GM12878 (cell line): ENCODE results near the gene TC2N. TPM values are rescaled to one million over a fixed set of nuclear protein-coding genes. Genes with fewer than 3 reads are reported as not detected.

Experiments used
- ATAC-seq: fragments of 200-7000 bp; cut with Tn5 transposase; 3 replicates; pipeline ENCODE4 v1.9.1; 2020; ENCODE audit warnings: mild to moderate bottlenecking, moderate library complexity
- BruUV-seq: library from RNA; stranded (reverse); fragments of 400-500 nt; replicated peaks from 2 replicates; lab custom pipeline; 2021; lab: Mats Ljungman, UMichigan
- CTCF ChIA-PET: fragments of 300-600 bp; sonication (Branson Sonifier 250); formaldehyde crosslinking; extraction: SDS; loops from one replicate; lab custom pipeline; 2021; ENCODE audit warnings: inconsistent platforms; lab: Yijun Ruan, JAX
- POLR2A ChIA-PET: fragments of 350-600 bp; formaldehyde crosslinking; extraction: SDS; loops from one replicate; lab custom pipeline; 2021; ENCODE audit warnings: inconsistent platforms; lab: Charles Lee
- RAD21 ChIA-PET: fragments of 300-600 bp; sonication (Branson Sonifier 250); formaldehyde crosslinking; loops from one replicate; lab custom pipeline; 2023; ENCODE audit warnings: antibody characterized with exemption; ENCODE audit not compliant: unreplicated experiment; lab: Charles Lee
- SMC1A ChIA-PET: fragments of 300-600 bp; sonication (Branson Sonifier 250); formaldehyde crosslinking; loops from one replicate; lab custom pipeline; 2023; ENCODE audit not compliant: unreplicated experiment, uncharacterized antibody; lab: Charles Lee
- DNase-seq: peaks from one replicate; pipeline ENCODE4 v3.0.0-alpha.2; 2011; ENCODE audit warnings: low read depth, low spot score
- FAIRE-seq: peaks from 3 replicates; lab custom pipeline; 2011; peaks lifted over from hg19 to GRCh38; lab: Jason Lieb, UNC
- H2AFZ ChIP-seq: 2 replicates; pipeline ENCODE4 v1.6.0; 2011; ENCODE audit warnings: low read depth, low read length, control low read depth; ENCODE audit not compliant: control insufficient read depth
- H3K27ac ChIP-seq: 2 replicates; pipeline ENCODE4 v1.5.1; 2011; ENCODE audit warnings: control low read depth; ENCODE audit not compliant: control insufficient read depth, insufficient read depth
- H3K27me3 ChIP-seq, 2 experiments: replicated peaks in 1 of 2; 2 replicates each; pipeline versions ENCODE4 v1.6.0 to v1.6.1; 2011; ENCODE audit warnings: low read length in 1 of 2; ENCODE audit not compliant: control insufficient read depth in 2 of 2, insufficient read depth in 2 of 2
- H3K36me3 ChIP-seq, 2 experiments: 2 replicates each; pipeline ENCODE4 v1.5.1; 2011; ENCODE audit warnings: low read length in 1 of 2; ENCODE audit not compliant: control insufficient read depth in 2 of 2, insufficient read depth in 2 of 2
- H3K4me1 ChIP-seq: 2 replicates; pipeline ENCODE4 v1.6.1; 2011; ENCODE audit warnings: mild to moderate bottlenecking, low read length, moderate library complexity, mixed read lengths; ENCODE audit not compliant: control insufficient read depth, insufficient read depth
- H3K4me2 ChIP-seq: 2 replicates; pipeline ENCODE4 v1.6.0; 2011; ENCODE audit warnings: control low read depth; ENCODE audit not compliant: control insufficient read depth, insufficient read depth
- H3K4me3 ChIP-seq: fragments of 200-600 bp; sonication (generic); 2 replicates; pipeline ENCODE4 v1.5.1; 2016
- H3K79me2 ChIP-seq: 2 replicates; pipeline ENCODE4 v1.6.0; 2011; ENCODE audit warnings: low read length; ENCODE audit not compliant: control insufficient read depth, insufficient read depth
- H3K9ac ChIP-seq: 2 replicates; pipeline ENCODE4 v1.8.0; 2011; ENCODE audit warnings: low read length, control low read depth, mixed read lengths; ENCODE audit not compliant: control insufficient read depth, insufficient read depth
- H3K9me3 ChIP-seq: replicated peaks from 3 replicates; pipeline ENCODE4 v1.5.1; 2011; ENCODE audit warnings: mild to moderate bottlenecking, low read length; ENCODE audit not compliant: control insufficient read depth, insufficient read depth
- H4K20me1 ChIP-seq: 2 replicates; pipeline ENCODE4 v1.6.0; 2011; ENCODE audit not compliant: control insufficient read depth, insufficient read depth
- BCL11A ChIP-seq: IDR thresholded peaks from 2 replicates; pipeline ENCODE4 v1.6.1; 2011; ENCODE audit warnings: low read depth, low read length
- BMI1 ChIP-seq: fragments of 450-650 bp; IDR thresholded peaks from 2 replicates; pipeline ENCODE4 v1.6.1; 2016; ENCODE audit warnings: mild to moderate bottlenecking, moderate library complexity, borderline replicate concordance
- MEF2B ChIP-seq: fragments of 450-650 bp; IDR thresholded peaks from 2 replicates; pipeline ENCODE4 v1.6.1; 2018; ENCODE audit warnings: mild to moderate bottlenecking, moderate library complexity; ENCODE audit not compliant: partially characterized antibody, poor library complexity, severe bottlenecking
- RB1 ChIP-seq: fragments of 450-650 bp; formaldehyde crosslinking; IDR thresholded peaks from 2 replicates; pipeline ENCODE4 v1.6.1; 2017; ENCODE audit warnings: mild to moderate bottlenecking, borderline replicate concordance
- SP1 ChIP-seq: IDR thresholded peaks from one replicate; pipeline ENCODE4 v1.6.1; 2011; ENCODE audit warnings: low read depth, low read length
- TCF7 ChIP-seq: IDR thresholded peaks from 2 replicates; pipeline ENCODE4 v1.6.1; 2014; ENCODE audit warnings: antibody characterized with exemption, borderline replicate concordance
- USF2 ChIP-seq: IDR thresholded peaks from 2 replicates; pipeline ENCODE4 v1.6.1; 2011; ENCODE audit warnings: low read depth, low read length, improper control_type of control experiment, borderline replicate concordance
- YBX1 ChIP-seq: fragments of 450-650 bp; IDR thresholded peaks from 2 replicates; pipeline ENCODE4 v1.6.1; 2016; ENCODE audit warnings: antibody characterized with exemption
- ZBED1 ChIP-seq: IDR thresholded peaks from 2 replicates; pipeline ENCODE4 v1.6.1; 2016; ENCODE audit warnings: borderline replicate concordance
- ZNF217 ChIP-seq: fragments of 450-650 bp; IDR thresholded peaks from 2 replicates; pipeline ENCODE4 v1.6.1; 2017; ENCODE audit warnings: antibody characterized with exemption, mild to moderate bottlenecking
- ZNF24 ChIP-seq: fragments of 450-650 bp; IDR thresholded peaks from 2 replicates; pipeline ENCODE4 v1.6.1; 2017; ENCODE audit warnings: antibody characterized with exemption, mild to moderate bottlenecking
- WGBS: methylation state at CpG from one replicate; pipeline ENCODE4 v1.1.6; 2016; ENCODE audit warnings: low lambda C conversion rate; ENCODE audit not compliant: insufficient replicate concordance, insufficient coverage; ENCODE audit errors: missing lambda C conversion rate; 5-methylcytosine and 5-hydroxymethylcytosine counted together
- in situ Hi-C: fragments of 300-500 bp; cut with MboI; formaldehyde crosslinking; loops from 9 replicates; pipeline ENCODE4 v1.14.3; 2018; ENCODE audit warnings: mixed read lengths
- intact Hi-C: fragments of 100-400 bp; cut with micrococcal nuclease; formaldehyde crosslinking; loops from one replicate; pipeline ENCODE4 v1.14.2; 2022; ENCODE audit not compliant: unreplicated experiment
- polyA plus RNA-seq, 11 experiments: library from polyadenylated mRNA; depleted of rRNA in 4 of 11; unstranded in 6 of 11; stranded (reverse) in 5 of 11; fragments of >200 nt; fragmentation: Nextera tagmentation in 4 of 11; fragmentation: Illumina TruSeq in 1 of 11; extraction: Ambion mirVana in 4 of 11; extraction: Trizol in 1 of 11; gene quantifications; 1 replicate in 1 of 11; 2 replicates in 10 of 11; pipeline versions ENCODE4 v1.2.1 to v1.2.3, GENCODE V29; 2011 to 2016; ENCODE audit warnings: inconsistent platforms in 2 of 11, missing spikeins in 2 of 11, low read depth in 1 of 11
- total RNA-seq, 4 experiments: library from RNA; depleted of rRNA in 3 of 4; stranded (reverse); fragments of >200 nt in 3 of 4; fragmentation: Illumina TruSeq in 1 of 4; extraction: Trizol in 1 of 4; gene quantifications; 2 replicates each; pipeline versions ENCODE4 v1.2.1 to v1.2.3, GENCODE V29; 2013 to 2021

Gene TC2N
- total and polyA plus RNA-seq, 10 of the 15 experiments (the other 5 are each of a cell fraction or from before 2014, with no cell fraction given): 0.15 to 1.6 (median 0.35) TPM

- H3K27me3 ChIP-seq: peaks cover 0 to 2% of the 10 kb centered on the region in 2 experiments; a peak in 3 of 4 replicates
- TF ChIP-seq TCF7 (no peak), ZBED1 (no peak), ZNF24 (no peak), YBX1 (no peak), MEF2B (no peak), BCL11A (no peak), RB1 (no peak), ZNF217 (no peak), SP1 (no peak), BMI1 (no peak), USF2 (no peak)
- FAIRE-seq (no peak), DNase-seq (no peak), ATAC-seq (no peak)
- 14% methylated on average over 3 of the region's 3 CpGs for WGBS
- ChIA-PET SMC1A (no interaction called here), POLR2A (no interaction called here), RAD21 (no interaction called here), CTCF (no interaction called here)
- H3K79me2 ChIP-seq: no peaks in the 10 kb centered on the region
- in situ Hi-C loops: no loop called here
- H4K20me1 ChIP-seq: no peaks in the 10 kb centered on the region
- H3K36me3 ChIP-seq: no peaks in the 10 kb centered on the region
- no TSS peak for BruUV-seq
- H3K4me2 ChIP-seq: no peak overlapping the region
- no peak overlapping the region for H3K27ac ChIP-seq
- intact Hi-C loops: no loop called here
- H3K9me3 ChIP-seq: no peaks in the 10 kb centered on the region
- no peak overlapping the region for H3K9ac ChIP-seq
- H2AFZ ChIP-seq: no peak overlapping the region
- H3K4me3 ChIP-seq: no peak overlapping the region
- H3K4me1 ChIP-seq: no peaks in the 10 kb centered on the region
Observed at GRCh38 chr14:91729756-91730155, 137.6 kb downstream of the TC2N start.

Other genes with a start within 250 kb of the TC2N start
- not detected in 2 replicates for gene CATSPERB, start 135.4 kb downstream of the TC2N start, total RNA-seq (2014; rRNA removed)
- gene CATSPERB, start 135.4 kb downstream of the TC2N start, total RNA-seq (2014; rRNA removed; fragmentation: Illumina TruSeq; extraction: Trizol): not detected in 2 replicates
- not detected in 2 replicates for gene CATSPERB, start 135.4 kb downstream of the TC2N start, total RNA-seq (2021)
- not detected in 2 replicates for gene CATSPERB, start 135.4 kb downstream of the TC2N start, polyA plus RNA-seq (2011; rRNA removed)
- gene CATSPERB, start 135.4 kb downstream of the TC2N start, polyA plus RNA-seq (2014; fragmentation: Illumina TruSeq; extraction: Trizol): not detected in 2 replicates
- gene CATSPERB, start 135.4 kb downstream of the TC2N start, polyA plus RNA-seq (2014; fragmentation: Nextera tagmentation; extraction: Ambion mirVana): not detected
- gene CATSPERB, start 135.4 kb downstream of the TC2N start, polyA plus RNA-seq (2014; rRNA removed): not detected in 2 replicates
- not detected for gene CATSPERB, start 135.4 kb downstream of the TC2N start, polyA plus RNA-seq (2016; fragmentation: Nextera tagmentation; extraction: Ambion mirVana)
- gene FBLN5, start 80.2 kb upstream of the TC2N start, total RNA-seq (2014; rRNA removed): 0.05 and 0.45 TPM in 2 replicates
- 0.13 and 0.14 TPM in 2 replicates for gene FBLN5, start 80.2 kb upstream of the TC2N start, total RNA-seq (2014; rRNA removed; fragmentation: Illumina TruSeq; extraction: Trizol)
- 0.28 and 0.64 TPM in 2 replicates for gene FBLN5, start 80.2 kb upstream of the TC2N start, total RNA-seq (2021)
- gene FBLN5, start 80.2 kb upstream of the TC2N start, polyA plus RNA-seq (2011; rRNA removed): 0.43 and 0.64 TPM in 2 replicates
- 0.16 and 0.22 TPM in 2 replicates for gene FBLN5, start 80.2 kb upstream of the TC2N start, polyA plus RNA-seq (2014; fragmentation: Illumina TruSeq; extraction: Trizol)
- gene FBLN5, start 80.2 kb upstream of the TC2N start, polyA plus RNA-seq (2014; fragmentation: Nextera tagmentation; extraction: Ambion mirVana): under 1 TPM; 0.03 to 0.13 TPM
- gene FBLN5, start 80.2 kb upstream of the TC2N start, polyA plus RNA-seq (2014; rRNA removed): 0.11 and 0.26 TPM in 2 replicates
- gene FBLN5, start 80.2 kb upstream of the TC2N start, polyA plus RNA-seq (2016; fragmentation: Nextera tagmentation; extraction: Ambion mirVana): under 1 TPM; 0.23 to 0.29 TPM
- 12.8 and 17.2 TPM in 2 replicates for gene TRIP11, start 172.5 kb upstream of the TC2N start, total RNA-seq (2014; rRNA removed)
- 21.8 and 22.3 TPM in 2 replicates for gene TRIP11, start 172.5 kb upstream of the TC2N start, total RNA-seq (2014; rRNA removed; fragmentation: Illumina TruSeq; extraction: Trizol)
- 30.5 and 33.7 TPM in 2 replicates for gene TRIP11, start 172.5 kb upstream of the TC2N start, total RNA-seq (2021)
- gene TRIP11, start 172.5 kb upstream of the TC2N start, polyA plus RNA-seq (2011; rRNA removed): 17.5 and 23.4 TPM in 2 replicates
- 14.8 and 18.8 TPM in 2 replicates for gene TRIP11, start 172.5 kb upstream of the TC2N start, polyA plus RNA-seq (2014; fragmentation: Illumina TruSeq; extraction: Trizol)
- gene TRIP11, start 172.5 kb upstream of the TC2N start, polyA plus RNA-seq (2014; fragmentation: Nextera tagmentation; extraction: Ambion mirVana): 10 to 100 TPM in 1 of 2 experiments, 1 to 10 TPM in 1; 7.1 to 32.0 TPM
- 5.2 and 5.3 TPM in 2 replicates for gene TRIP11, start 172.5 kb upstream of the TC2N start, polyA plus RNA-seq (2014; rRNA removed)
- gene TRIP11, start 172.5 kb upstream of the TC2N start, polyA plus RNA-seq (2016; fragmentation: Nextera tagmentation; extraction: Ambion mirVana): 10 to 100 TPM; 43.1 to 46.1 TPM
- gene ATXN3, start 239.0 kb upstream of the TC2N start, total RNA-seq (2014; rRNA removed): 15.6 and 26.1 TPM in 2 replicates
- 16.5 and 19.1 TPM in 2 replicates for gene ATXN3, start 239.0 kb upstream of the TC2N start, total RNA-seq (2014; rRNA removed; fragmentation: Illumina TruSeq; extraction: Trizol)
- 20.2 and 20.4 TPM in 2 replicates for gene ATXN3, start 239.0 kb upstream of the TC2N start, total RNA-seq (2021)
- gene ATXN3, start 239.0 kb upstream of the TC2N start, polyA plus RNA-seq (2011; rRNA removed): 26.3 and 43.1 TPM in 2 replicates
- 15.1 and 22.0 TPM in 2 replicates for gene ATXN3, start 239.0 kb upstream of the TC2N start, polyA plus RNA-seq (2014; fragmentation: Illumina TruSeq; extraction: Trizol)
- 10 to 100 TPM; 17.0 to 21.6 TPM for gene ATXN3, start 239.0 kb upstream of the TC2N start, polyA plus RNA-seq (2014; fragmentation: Nextera tagmentation; extraction: Ambion mirVana)
- gene ATXN3, start 239.0 kb upstream of the TC2N start, polyA plus RNA-seq (2014; rRNA removed): 15.3 and 17.9 TPM in 2 replicates
- gene ATXN3, start 239.0 kb upstream of the TC2N start, polyA plus RNA-seq (2016; fragmentation: Nextera tagmentation; extraction: Ambion mirVana): 10 to 100 TPM; 27.2 to 27.3 TPM